Neuron (in vitro differentiated cells): Measurements from ENCODE around the gene ZNF763.
"Not testable (repeated sequence)": the region's sequence is repeated elsewhere in the genome, so short reads cannot be mapped to it uniquely, and the experiment has no call there.

ENCODE experiments used
- H2AFZ ChIP-seq: one replicate; pipeline ENCODE4 v1.6.1; 2013; ENCODE audit warnings: low read depth, mild to moderate bottlenecking, inconsistent platforms, low read length, moderate library complexity
- H3K27me3 ChIP-seq: one replicate; pipeline ENCODE4 v1.6.1; 2013; ENCODE audit warnings: low read length; ENCODE audit not compliant: insufficient read depth
- H3K36me3 ChIP-seq: one replicate; pipeline ENCODE4 v1.6.1; 2013; ENCODE audit warnings: low read length; ENCODE audit not compliant: insufficient read depth
- H3K4me1 ChIP-seq: one replicate; pipeline ENCODE4 v1.6.1; 2013; ENCODE audit warnings: low read length; ENCODE audit not compliant: insufficient read depth
- H3K4me3 ChIP-seq: 2 replicates; pipeline ENCODE4 v1.5.1; 2013; ENCODE audit warnings: mild to moderate bottlenecking, low read length, moderate library complexity
- H3K9me3 ChIP-seq: one replicate; pipeline ENCODE4 v1.6.1; 2013; ENCODE audit warnings: low read length

Gene ZNF763

GRCh38 chr19:11964858-11965645, at the start of gene ZNF763:
ZNF763 (plus strand) TSS chr19:11965040; CDS start chr19:11965209, 169 bp downstream.
- Histone ChIP-seq H3K4me3 (peak within 1 kb of the TSS; percentile 59), H3K4me1 (peaks cover 14% of the 10 kb centered on the region), H3K9me3 (peaks cover 15% of the 10 kb centered on the region), H3K27me3 (no peaks in the 10 kb centered on the region), H2AFZ (peak within 1 kb of the TSS; percentile 58), H3K36me3 (peaks cover 16% of the 10 kb centered on the region)

GRCh38 chr19:11921852-11922495, 42.9 kb upstream of the ZNF763 start:
- no peaks in the 10 kb centered on the region for H3K27me3 ChIP-seq
- H3K4me3 ChIP-seq: no peak overlapping the region
- H3K9me3 ChIP-seq: peaks cover 1% of the 10 kb centered on the region
- H3K36me3 ChIP-seq: no peaks in the 10 kb centered on the region
- H3K4me1 ChIP-seq: peaks cover 6% of the 10 kb centered on the region
- no peak overlapping the region for H2AFZ ChIP-seq

GRCh38 chr19:11924886-11925650, 39.8 kb upstream of the ZNF763 start, which contains the start of gene ZNF700:
ZNF700 (plus strand) TSS chr19:11925107; CDS start chr19:11925211, 104 bp downstream.
- H3K27me3 ChIP-seq: no peaks in the 10 kb centered on the region
- H3K36me3 ChIP-seq: peaks cover 12% of the 10 kb centered on the region
- H3K4me1 ChIP-seq: peaks cover 6% of the 10 kb centered on the region
- H2AFZ ChIP-seq: peak within 1 kb of the TSS; percentile 58
- H3K9me3 ChIP-seq: peaks cover 20% of the 10 kb centered on the region
- H3K4me3 ChIP-seq: peak within 1 kb of the TSS; percentile 88

- not testable (repeated sequence) for H3K4me1 ChIP-seq, H3K27me3 ChIP-seq
- peak overlapping the region; percentile 88 for H3K4me3 ChIP-seq
- peak overlapping the region; percentile 58 for H2AFZ ChIP-seq
- peaks cover 25% of the 10 kb centered on the region for H3K9me3 ChIP-seq
- H3K36me3 ChIP-seq: peaks cover 16% of the 10 kb centered on the region
Measured at GRCh38 chr19:11925651-11926187, 39.1 kb upstream of the ZNF763 start.

- H3K4me3 ChIP-seq: no peak overlapping the region
- H3K4me1 ChIP-seq: peaks cover 6% of the 10 kb centered on the region
- peaks cover 26% of the 10 kb centered on the region for H3K9me3 ChIP-seq
- H3K27me3 ChIP-seq: no peaks in the 10 kb centered on the region
- peaks cover 16% of the 10 kb centered on the region for H3K36me3 ChIP-seq
- no peak overlapping the region for H2AFZ ChIP-seq
Measured at GRCh38 chr19:11927227-11927626, 37.6 kb upstream of the ZNF763 start.

GRCh38 chr19:11931051-11931450, 33.8 kb upstream of the ZNF763 start:
- Histone ChIP-seq H2AFZ (no peak overlapping the region), H3K27me3 (no peaks in the 10 kb centered on the region), H3K9me3 (peaks cover 46% of the 10 kb centered on the region), H3K36me3 (peaks cover 25% of the 10 kb centered on the region), H3K4me1 (no peaks in the 10 kb centered on the region), H3K4me3 (no peak overlapping the region)

- Histone ChIP-seq H2AFZ (no peak overlapping the region), H3K36me3 (peaks cover 25% of the 10 kb centered on the region), H3K4me3 (no peak overlapping the region), H3K4me1 (no peaks in the 10 kb centered on the region), H3K9me3 (peaks cover 46% of the 10 kb centered on the region), H3K27me3 (no peaks in the 10 kb centered on the region)
Measured at GRCh38 chr19:11931513-11931912, 33.3 kb upstream of the ZNF763 start.

GRCh38 chr19:11935829-11936228, 29.0 kb upstream of the ZNF763 start:
- H3K27me3 ChIP-seq, H2AFZ ChIP-seq, H3K4me3 ChIP-seq, H3K4me1 ChIP-seq: not testable (repeated sequence)
- Histone ChIP-seq H3K36me3 (peaks cover 16% of the 10 kb centered on the region), H3K9me3 (peaks cover 37% of the 10 kb centered on the region)

- H3K27me3 ChIP-seq, H3K4me1 ChIP-seq, H3K4me3 ChIP-seq, H2AFZ ChIP-seq: not testable (repeated sequence)
- Histone ChIP-seq H3K9me3 (peaks cover 48% of the 10 kb centered on the region), H3K36me3 (peaks cover 20% of the 10 kb centered on the region)
Measured at GRCh38 chr19:11938383-11938782, 26.5 kb upstream of the ZNF763 start.

GRCh38 chr19:11941361-11941887, 23.4 kb upstream of the ZNF763 start:
- Histone ChIP-seq H3K9me3 (peaks cover 63% of the 10 kb centered on the region), H3K36me3 (peaks cover 35% of the 10 kb centered on the region)
- not testable (repeated sequence) for H3K27me3 ChIP-seq, H3K4me3 ChIP-seq, H2AFZ ChIP-seq, H3K4me1 ChIP-seq

GRCh38 chr19:11942008-11942842, 22.6 kb upstream of the ZNF763 start:
- no peak overlapping the region for H2AFZ ChIP-seq

GRCh38 chr19:11942843-11943108, 22.1 kb upstream of the ZNF763 start:
- Histone ChIP-seq H2AFZ (no peak overlapping the region), H3K27me3 (no peaks in the 10 kb centered on the region), H3K4me1 (no peaks in the 10 kb centered on the region), H3K36me3 (peaks cover 49% of the 10 kb centered on the region), H3K4me3 (no peak overlapping the region), H3K9me3 (peaks cover 71% of the 10 kb centered on the region)

More at GRCh38 chr19:11942008-11942842, 22.6 kb upstream of the ZNF763 start:
- Histone ChIP-seq H3K4me3 (no peak overlapping the region), H3K36me3 (peaks cover 43% of the 10 kb centered on the region), H3K4me1 (no peaks in the 10 kb centered on the region), H3K9me3 (peaks cover 68% of the 10 kb centered on the region), H3K27me3 (no peaks in the 10 kb centered on the region)
